ENCODE data around the gene PICK1. TPM values are rescaled to one million over a fixed set of nuclear protein-coding genes. Genes with fewer than 3 reads are reported as not detected.

PICK1 gene
- total and polyA plus RNA-seq, 2 of the 13 experiments (the other 11 are each of a cell fraction or from before 2014, with no cell fraction given) = 19.3 to 25.3 TPM

GRCh38 chr22:38111925-38112355 is 54.7 kb downstream of the PICK1 start:
- intact Hi-C loops (cut with micrococcal nuclease; ENCODE audit: unreplicated experiment) (loop anchor here (5.0 kb wide), 2 partner anchors 90 to 150 kb away; partner anchors contain the start of gene MAFF), in situ Hi-C loops (cut with HindIII; ENCODE audit: extremely low pct_ligation_motif_present, low pct_unique_long_range_greater_than_20kb) (loop anchor here (10.0 kb wide), 1 partner anchor 93 kb away; the partner anchor contains the start of gene MAFF)
- Histone ChIP-seq H3K36me3 (replicated peaks in 1 of 2; ENCODE audit: control insufficient read depth in 1 of 2, insufficient read depth in 2 of 2, low read length in 2 of 2) (peaks cover 0 to under 1% of the 10 kb centered on the region in 2 experiments; a peak in 1 of 5 replicates), H3K4me3 (replicated peaks in 1 of 3; ENCODE audit: insufficient read depth in 1 of 3, low read depth in 2 of 3, low read length in 3 of 3) (peak overlapping the region; percentile 59 to 76 (median 68); a peak in 4 of 6 replicates), H3K27ac (ENCODE audit: extremely low read length, insufficient read depth, low read length) (no peak overlapping the region), H3K4me1 (ENCODE audit: insufficient read depth, low read length) (peaks cover 70% of the 10 kb centered on the region), H4K20me1 (ENCODE audit: insufficient read depth, low read length) (no peaks in the 10 kb centered on the region; the same call in 1 of the 2 replicates), H2AFZ (ENCODE audit: low read length) (peak overlapping the region; percentile 33), H3K9me3 (ENCODE audit: low read length) (no peaks in the 10 kb centered on the region), H3K79me2 (ENCODE audit: insufficient read depth, low read length) (peaks cover 3% of the 10 kb centered on the region), H3K4me2 (ENCODE audit: low read depth, low read length) (peak overlapping the region; percentile 95), H3K27me3 (ENCODE audit: control insufficient read depth in 1 of 2, insufficient read depth in 2 of 2, low read length in 2 of 2) (no peaks in the 10 kb centered on the region), H3K9ac (ENCODE audit: insufficient read depth, low read depth, low read length) (peak overlapping the region; percentile 40; the same call in 1 of the 2 replicates)
- 0% methylated on average over 3 of the region's 11 CpGs for WGBS (ENCODE audit: low lambda C conversion rate)
- no TSS peak for BruUV-seq (replicated peaks)
- POLR2A ChIA-PET = interaction anchor here (1.2 to 6.1 kb wide), 12 partner anchors 9 to 206 kb away, joined by 3 to 60 read pairs (median 6); partner anchors contain the start of genes MAFF and PLA2G6
- ATAC-seq = no peak
- no peak for FAIRE-seq
- CTCF ChIA-PET (ENCODE audit: low intra/inter-chr PET ratio, low total read pairs) = no interaction called here
- peak; percentile 39 for DNase-seq (ENCODE audit: low spot score)
- TF ChIP-seq ZNF17 (CRISPR knock-in tag; IDR thresholded peaks at IDR 0.05) = no peak
- 0 out of 2 replicates have a peak, but pooled peaks have one; percentile 46 for TF ChIP-seq RXRA (CRISPR knock-in tag; IDR thresholded peaks at IDR 0.05)
- peak; percentile 85 for TF ChIP-seq HNRNPL (IDR thresholded peaks at IDR 0.05; ENCODE audit: low read depth, low read length)
- peak; percentile 31; the same call in 1 of the 2 replicates for TF ChIP-seq SMAD1 (CRISPR knock-in tag; IDR thresholded peaks at IDR 0.05; ENCODE audit: borderline replicate concordance, low read depth)
- peak; percentile 12; the same call in 1 of the 2 replicates for TF ChIP-seq ZFY (CRISPR knock-in tag; IDR thresholded peaks at IDR 0.05)
- peak; percentile 53 for TF ChIP-seq AGO2 (optimal IDR thresholded peaks at IDR 0.05; ENCODE audit: low read depth, low read length)
- no peak for TF ChIP-seq GABPA (IDR thresholded peaks at IDR 0.05; ENCODE audit: low read depth, low read length)
- no peak for TF ChIP-seq GABPA (CRISPR knock-in tag; IDR thresholded peaks at IDR 0.05; ENCODE audit: low read depth)
- 0 out of 2 replicates have a peak, but pooled peaks have one; percentile 26 for TF ChIP-seq ZNF253 (CRISPR knock-in tag; IDR thresholded peaks at IDR 0.05; ENCODE audit: borderline replicate concordance)
- TF ChIP-seq TIGD3 (CRISPR knock-in tag; IDR thresholded peaks at IDR 0.05; ENCODE audit: borderline replicate concordance) = no peak
- TF ChIP-seq SSRP1 (CRISPR knock-in tag; IDR thresholded peaks at IDR 0.05) = 0 out of 2 replicates have a peak, but pooled peaks have one; percentile 29
- TF ChIP-seq SALL1 (CRISPR knock-in tag; IDR thresholded peaks at IDR 0.05) = peak; percentile 7; the same call in 1 of the 2 replicates
- no peak for TF ChIP-seq ERF (CRISPR knock-in tag; IDR thresholded peaks at IDR 0.05)
- TF ChIP-seq EP300 (IDR thresholded peaks at IDR 0.05; ENCODE audit: low read depth in 2 of 2, low read length in 2 of 2) = no peak
- no peak for TF ChIP-seq EP300 (CRISPR knock-in tag; IDR thresholded peaks at IDR 0.05; ENCODE audit: borderline replicate concordance)
- TF ChIP-seq TFAP4 (IDR thresholded peaks at IDR 0.05; ENCODE audit: borderline replicate concordance, low read depth) = 0 out of 2 replicates have a peak, but pooled peaks have one; percentile 30
- 0 out of 2 replicates have a peak, but pooled peaks have one; percentile 37 for TF ChIP-seq AKAP8 (CRISPR knock-in tag; IDR thresholded peaks at IDR 0.05)
- no peak for TF ChIP-seq MBNL3 (CRISPR knock-in tag; conservative IDR thresholded peaks at IDR 0.05)
- no peak for TF ChIP-seq REPIN1 (CRISPR knock-in tag; IDR thresholded peaks at IDR 0.05; ENCODE audit: borderline replicate concordance, low read depth)
- no peak for TF ChIP-seq NPAS2 (CRISPR knock-in tag; IDR thresholded peaks at IDR 0.05; ENCODE audit: borderline replicate concordance)
- no peak for TF ChIP-seq ZNF33B (CRISPR knock-in tag; IDR thresholded peaks at IDR 0.05)
- peak; percentile 19; the same call in 1 of the 2 replicates for TF ChIP-seq ZBTB7A (CRISPR knock-in tag; IDR thresholded peaks at IDR 0.05)
- 0 out of 2 replicates have a peak, but pooled peaks have one; percentile 17 for TF ChIP-seq RFXAP (CRISPR knock-in tag; IDR thresholded peaks at IDR 0.05; ENCODE audit: borderline replicate concordance)

Measured in HepG2 (cell line).